GM12865 (cell line): ENCODE data around the gene POLR3A.

Source experiments
- DNase-seq: peaks from one replicate; pipeline ENCODE4 v3.0.0; 2010; ENCODE audit warnings: low read depth
- H3K4me3 ChIP-seq: 2 replicates; pipeline ENCODE4 v1.5.1; 2011; ENCODE audit warnings: mild to moderate bottlenecking, low read depth, low read length, control low read depth
- TF ChIP-seq, protein P1 (sequence below): IDR thresholded peaks from 2 replicates; pipeline ENCODE4 v1.5.1; 2011; ENCODE audit warnings: low read length, control low read depth, low read depth, inconsistent platforms; ENCODE audit not compliant: insufficient read depth; ENCODE audit errors: missing control alignments

Gene POLR3A

DNA sequence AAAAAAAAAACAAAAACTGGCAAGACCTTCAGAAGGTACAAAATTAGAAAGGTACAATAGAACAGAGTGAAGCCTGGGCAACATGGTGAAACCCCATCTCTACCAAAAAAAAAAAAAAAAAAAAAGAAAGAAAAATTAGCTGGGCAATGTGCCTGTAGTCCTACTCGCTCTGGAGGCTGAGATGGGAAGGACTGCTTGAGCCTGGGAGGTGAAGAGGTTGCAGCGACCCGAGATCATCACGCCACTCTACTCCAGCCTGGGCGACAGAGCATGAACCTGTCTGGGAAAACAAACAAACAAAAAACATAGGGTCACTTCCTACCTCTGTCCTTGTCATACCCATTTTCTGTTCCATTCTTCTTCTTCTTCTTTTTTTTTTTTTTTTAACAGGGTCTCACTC lies 57.2 kb downstream of the POLR3A start:
- no peak overlapping the region for H3K4me3 ChIP-seq
- TF ChIP-seq, protein P1, sequence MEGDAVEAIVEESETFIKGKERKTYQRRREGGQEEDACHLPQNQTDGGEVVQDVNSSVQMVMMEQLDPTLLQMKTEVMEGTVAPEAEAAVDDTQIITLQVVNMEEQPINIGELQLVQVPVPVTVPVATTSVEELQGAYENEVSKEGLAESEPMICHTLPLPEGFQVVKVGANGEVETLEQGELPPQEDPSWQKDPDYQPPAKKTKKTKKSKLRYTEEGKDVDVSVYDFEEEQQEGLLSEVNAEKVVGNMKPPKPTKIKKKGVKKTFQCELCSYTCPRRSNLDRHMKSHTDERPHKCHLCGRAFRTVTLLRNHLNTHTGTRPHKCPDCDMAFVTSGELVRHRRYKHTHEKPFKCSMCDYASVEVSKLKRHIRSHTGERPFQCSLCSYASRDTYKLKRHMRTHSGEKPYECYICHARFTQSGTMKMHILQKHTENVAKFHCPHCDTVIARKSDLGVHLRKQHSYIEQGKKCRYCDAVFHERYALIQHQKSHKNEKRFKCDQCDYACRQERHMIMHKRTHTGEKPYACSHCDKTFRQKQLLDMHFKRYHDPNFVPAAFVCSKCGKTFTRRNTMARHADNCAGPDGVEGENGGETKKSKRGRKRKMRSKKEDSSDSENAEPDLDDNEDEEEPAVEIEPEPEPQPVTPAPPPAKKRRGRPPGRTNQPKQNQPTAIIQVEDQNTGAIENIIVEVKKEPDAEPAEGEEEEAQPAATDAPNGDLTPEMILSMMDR: no peak
- no peak for DNase-seq

DNA sequence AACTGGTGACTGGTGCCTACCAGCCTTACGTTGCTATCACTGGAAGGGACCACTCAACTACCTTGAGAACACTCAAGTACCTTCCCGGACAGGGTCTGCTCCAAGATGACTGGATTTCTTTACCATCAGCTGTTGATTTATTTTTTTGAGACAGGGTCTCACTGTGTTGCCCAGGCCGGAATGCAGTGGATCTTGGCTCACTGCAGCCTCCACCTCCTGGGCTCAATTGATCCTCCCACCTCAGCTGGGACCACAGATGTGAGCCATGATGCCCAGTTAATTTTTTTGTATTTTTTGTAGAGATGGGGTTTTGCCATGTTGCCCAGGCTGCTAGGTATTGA lies 57.5 kb downstream of the POLR3A start:
- TF ChIP-seq, protein P1: no peak
- H3K4me3 ChIP-seq: no peak overlapping the region
- no peak for DNase-seq

DNA sequence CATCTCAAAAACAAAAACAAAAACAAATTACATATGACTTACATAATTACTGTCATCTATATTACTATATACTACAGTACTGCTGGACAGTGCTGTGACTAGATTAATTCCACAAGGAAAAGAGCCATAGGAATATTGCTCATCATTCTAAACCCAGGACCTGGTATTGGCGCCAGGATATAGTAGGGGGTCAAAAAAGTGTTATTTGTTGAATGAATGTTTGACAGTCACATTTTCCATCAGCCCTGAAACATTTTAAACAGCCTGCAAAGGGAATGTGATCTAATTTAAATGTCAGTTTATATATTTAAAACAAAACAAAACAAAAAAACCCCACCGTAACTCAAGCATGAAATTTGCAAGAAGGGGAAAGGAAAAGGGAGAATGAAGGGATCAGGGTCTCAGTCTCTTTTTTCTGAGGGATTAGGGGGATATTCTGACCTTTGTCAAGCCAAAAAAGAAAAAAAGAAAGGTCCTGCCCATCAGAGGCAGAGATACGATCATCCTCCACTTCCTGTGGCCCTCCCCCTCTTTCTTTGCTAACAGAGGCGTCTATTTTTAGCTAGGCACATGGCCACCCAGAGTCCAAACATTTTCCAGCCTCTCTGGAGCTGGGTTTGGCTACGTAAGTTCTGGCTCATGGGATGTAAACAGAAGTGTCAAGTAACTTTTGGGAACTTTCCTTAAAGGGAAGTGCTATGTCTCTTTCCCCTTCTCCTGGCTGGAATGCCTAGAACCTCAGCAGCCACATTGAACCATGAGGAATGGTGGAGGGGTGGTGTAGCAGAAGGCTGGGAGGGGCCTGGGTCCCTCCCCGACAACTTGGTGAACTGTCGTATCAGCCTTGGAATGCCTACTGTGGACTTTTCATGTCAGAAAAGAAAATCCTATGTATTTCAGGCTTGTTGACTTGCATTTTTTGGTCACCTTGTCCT lies 58.2 kb downstream of the POLR3A start:
- no peak overlapping the region for H3K4me3 ChIP-seq
- no peak for DNase-seq
- TF ChIP-seq, protein P1: no peak

DNA sequence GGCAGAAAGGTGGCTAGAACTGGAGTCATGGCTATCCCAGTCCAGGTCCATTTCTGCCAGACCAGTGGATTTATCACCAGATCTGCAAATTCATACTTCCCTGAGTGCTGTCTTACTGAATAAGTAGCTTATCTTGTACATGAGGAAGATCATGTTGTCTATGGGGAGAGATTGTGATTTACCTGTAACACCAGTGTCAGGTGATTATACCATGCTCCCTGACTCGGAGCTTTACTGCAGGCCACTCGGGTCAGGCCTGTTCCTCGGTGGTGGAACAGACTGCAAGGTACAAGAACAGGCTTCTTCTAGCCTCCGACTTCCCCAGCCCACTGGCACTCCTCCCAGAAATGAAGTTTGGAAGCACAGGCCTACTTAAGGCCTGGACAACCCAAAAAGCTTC lies 60.2 kb downstream of the POLR3A start:
- H3K4me3 ChIP-seq: no peak overlapping the region
- no peak for DNase-seq
- TF ChIP-seq, protein P1: no peak

DNA sequence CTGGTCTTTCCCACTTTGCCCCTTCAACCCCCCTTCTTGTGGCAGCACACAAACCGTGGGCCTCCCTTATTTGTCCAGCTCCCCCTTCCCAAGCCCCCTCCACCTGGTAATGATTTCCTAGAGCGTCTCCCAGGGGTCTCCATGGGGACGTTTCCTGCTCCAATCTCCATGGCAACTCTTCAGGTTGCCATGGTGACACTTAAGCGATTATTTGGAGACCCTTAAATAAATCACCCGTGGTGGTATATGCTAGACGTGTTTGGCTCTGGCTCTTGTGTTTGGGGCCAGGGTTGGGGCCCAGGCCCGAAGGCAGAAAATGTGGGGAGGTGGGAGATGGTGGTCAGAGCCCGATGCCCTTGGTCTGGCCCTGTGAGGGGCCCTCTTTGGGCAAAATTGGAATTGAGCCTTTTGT lies 61.7 kb downstream of the POLR3A start:
- TF ChIP-seq, protein P1: no peak
- no peak for DNase-seq
- H3K4me3 ChIP-seq: no peak overlapping the region

DNA sequence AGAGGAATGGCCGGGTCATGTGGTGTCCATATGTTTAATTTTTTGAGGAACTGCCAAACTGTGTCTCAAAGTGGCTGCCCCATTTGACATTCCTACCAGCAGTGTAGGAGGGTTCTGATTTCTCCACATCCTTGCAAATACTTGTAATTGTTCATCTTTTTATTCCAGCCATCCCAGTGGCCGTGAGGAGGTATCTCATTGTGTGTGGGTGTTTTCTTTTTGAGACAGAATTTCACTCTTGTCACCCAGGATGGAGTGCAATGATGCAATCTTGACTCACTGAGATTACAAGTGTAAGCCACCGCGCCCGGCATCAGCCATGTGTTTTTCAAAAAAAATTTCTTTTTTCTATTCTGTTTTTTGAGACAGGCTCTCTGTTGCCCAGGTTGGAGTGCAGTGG lies 64.0 kb downstream of the POLR3A start:
- TF ChIP-seq, protein P1: no peak
- H3K4me3 ChIP-seq: no peak overlapping the region
- DNase-seq: no peak

DNA sequence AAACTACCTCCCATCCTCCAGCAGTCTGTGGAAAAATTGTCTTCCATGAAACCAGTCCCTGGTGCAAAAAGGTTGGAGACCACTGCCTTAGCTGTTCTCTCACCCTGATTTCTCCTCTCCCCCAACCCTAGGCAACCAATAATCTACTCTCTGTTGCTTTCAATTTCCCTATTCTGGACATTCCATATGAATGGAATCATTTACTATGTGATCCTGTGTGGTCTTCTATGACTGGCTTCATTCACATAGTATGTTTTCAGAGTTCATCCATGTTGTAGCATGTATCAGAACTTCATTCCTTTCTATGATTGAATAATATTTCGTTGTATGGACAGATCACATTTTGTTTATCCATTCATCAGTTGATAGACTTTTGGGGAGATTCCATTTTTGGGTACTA lies 64.5 kb downstream of the POLR3A start:
- TF ChIP-seq, protein P1: no peak
- no peak for DNase-seq

More for the DNA sequence above, 64.5 kb downstream of the POLR3A start:
- H3K4me3 ChIP-seq: no peak overlapping the region
